ENCODE results near the gene CFAP410.

Gene CFAP410

DNA sequence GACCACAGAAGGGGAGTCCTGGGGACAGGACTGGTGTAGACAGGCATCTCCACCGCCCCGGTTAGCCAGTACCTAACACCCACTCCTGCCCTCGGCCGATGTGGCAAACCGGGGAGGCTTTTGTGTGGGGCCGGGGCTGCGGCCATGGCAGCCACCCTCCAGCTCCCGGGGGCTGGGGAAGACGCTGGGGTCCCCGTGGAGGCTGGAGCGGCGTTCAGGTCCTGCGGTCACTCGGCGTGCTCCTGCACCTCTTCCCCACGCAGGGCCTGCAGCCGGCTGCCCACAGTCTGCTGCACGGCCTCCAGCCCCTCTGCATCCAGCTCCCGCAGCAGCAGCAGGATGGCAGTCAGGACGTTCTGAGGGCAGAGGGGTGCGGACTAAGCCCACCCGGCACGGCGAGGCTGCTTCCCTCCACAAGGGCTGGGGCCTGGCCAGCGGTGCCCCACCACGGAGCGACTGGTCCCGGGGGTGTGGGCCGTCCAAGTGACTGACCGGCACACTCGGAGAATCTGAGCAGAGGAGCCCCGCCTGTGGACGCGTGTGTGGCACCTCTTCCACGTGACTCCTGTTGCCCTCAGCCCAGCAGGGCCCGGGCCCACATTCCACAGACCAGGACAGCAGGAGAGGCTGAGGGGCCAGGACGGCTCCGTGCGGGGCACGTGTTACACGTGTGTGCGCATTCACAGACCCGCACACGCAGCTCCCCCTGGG is 9.1 kb downstream of the CFAP410 start:
- DNase-seq = no peak

DNA sequence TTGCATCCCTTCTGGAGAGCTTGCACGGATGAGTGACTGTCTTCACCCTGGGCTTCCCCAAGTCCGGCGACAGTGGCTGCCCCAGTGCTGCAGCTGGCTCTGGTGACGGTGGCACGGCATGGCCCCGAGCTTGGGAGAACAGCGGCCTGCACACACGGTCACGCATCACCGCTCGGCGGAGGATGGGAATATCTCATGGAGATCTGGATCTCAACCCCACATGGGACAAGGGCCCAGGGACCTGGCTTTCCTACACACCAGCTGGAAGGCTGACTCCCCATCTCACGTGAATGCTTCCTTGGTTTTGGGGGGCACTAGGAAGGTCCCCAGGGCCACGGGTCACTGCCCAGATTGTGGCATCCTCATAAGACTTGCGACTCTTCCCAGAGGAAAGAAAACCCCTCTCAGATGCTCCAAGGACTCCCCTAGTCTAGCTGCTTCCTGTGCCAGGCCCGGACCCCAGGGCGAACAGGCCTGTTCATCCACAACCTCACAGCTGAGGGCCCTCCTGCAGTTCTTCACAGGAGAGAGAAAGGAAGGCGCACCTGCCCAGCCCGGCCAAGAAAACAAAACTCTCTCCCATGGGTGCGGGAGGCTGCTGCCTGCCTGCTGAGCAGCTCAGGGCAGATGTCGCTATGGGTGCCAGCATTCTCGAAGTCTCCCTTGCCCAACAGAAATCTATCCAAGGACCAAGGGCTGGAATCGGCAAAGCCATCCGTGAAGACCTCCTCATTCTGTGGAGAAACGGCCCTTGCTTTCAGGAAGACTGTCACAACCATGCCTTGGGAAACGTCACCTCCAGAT is 9.9 kb downstream of the CFAP410 start:
- DNase-seq = peak; percentile 64

DNA sequence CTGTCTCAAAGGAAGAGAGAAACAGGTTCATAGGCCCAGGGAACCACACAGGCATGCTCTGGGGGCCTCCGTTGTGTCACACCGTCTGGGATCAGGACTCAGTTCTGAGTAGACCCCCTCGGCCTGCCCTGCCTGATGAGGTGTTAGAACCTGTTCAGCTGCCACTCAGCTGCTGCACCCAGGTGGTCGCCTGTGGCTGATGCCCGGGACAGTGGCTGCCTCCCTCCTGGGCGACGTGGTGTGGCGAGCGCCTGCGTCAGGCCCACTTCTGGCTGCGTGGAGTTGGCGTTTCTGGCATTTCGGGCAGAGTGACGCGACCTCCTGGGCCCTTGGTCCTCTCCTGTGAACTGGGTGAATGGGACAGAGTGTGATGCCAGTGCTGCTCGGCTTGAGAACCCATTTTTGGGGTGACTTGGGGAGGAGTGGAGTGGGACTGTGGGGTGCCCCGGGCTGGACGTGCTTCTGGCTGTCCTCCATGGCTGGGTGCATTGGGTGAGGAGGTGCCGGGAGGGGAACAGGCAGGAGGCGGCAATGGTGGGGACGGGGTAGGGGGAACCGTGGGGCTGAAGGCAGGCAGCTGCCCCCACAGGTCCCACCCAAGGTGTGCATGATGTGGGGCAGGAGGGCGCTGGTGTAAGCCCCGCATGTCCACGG is 10.8 kb downstream of the CFAP410 start:
- DNase-seq = no peak

DNA sequence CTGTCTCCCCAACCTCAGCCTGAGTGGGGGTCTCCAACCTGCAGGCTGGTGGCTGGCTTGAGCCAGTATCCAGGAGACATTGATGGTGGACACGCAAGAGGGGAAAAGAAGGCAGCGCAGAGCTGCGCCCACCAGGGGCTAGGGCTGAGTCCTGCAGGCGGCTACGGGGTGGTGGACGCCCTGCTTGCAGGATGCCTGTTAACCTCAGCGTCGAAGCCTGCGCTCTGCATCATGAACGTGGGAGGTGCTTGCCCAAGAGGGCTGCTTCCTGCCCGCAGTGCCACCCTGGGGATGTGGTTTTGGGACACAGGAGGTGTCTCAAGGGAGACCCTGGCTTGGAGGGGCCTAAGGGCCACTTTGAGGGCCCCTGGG is 11.6 kb downstream of the CFAP410 start:
- DNase-seq = no peak

DNA sequence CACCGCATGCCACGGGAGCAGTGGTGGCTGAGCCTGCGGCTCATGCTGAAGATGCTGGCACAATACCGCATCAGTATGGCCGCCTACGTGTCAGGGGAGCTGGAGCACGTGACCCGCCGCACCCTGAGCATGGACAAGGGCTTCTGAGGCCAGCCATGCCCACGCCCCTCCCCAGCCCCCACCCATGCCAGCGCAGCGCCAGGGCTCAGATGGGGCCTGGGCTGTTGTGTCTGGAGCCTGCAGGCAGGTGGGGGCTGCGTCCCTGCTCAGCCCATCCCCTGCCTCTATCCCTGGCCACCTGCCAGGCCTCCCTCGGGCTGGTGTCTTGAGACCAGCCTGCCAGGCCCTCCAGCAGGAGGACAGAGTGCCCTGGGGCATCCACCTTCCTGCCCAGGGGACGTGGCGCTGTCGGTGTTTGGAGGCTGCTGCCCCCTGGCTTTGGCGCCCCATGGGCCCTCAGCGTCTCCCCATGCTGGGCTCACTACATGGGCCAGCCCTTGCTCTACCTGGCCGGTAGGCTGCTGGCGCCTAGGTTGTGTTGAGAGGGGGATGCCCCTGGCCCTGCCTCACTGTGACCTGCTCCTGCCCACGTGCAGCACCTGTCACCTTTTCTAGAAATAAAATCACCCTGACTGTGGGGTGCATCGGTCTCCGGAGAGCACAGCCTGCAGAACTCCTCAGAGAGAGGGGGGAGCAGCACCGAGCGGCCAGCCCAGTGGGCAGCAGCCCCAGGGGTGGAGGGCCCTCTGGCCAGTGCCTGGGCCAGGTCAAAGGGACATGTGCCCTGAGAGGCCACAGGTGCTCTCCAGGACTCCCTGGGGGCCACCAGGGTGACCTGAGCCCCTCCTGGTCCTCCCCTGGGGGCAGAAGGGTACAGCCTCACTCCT is 12.2 kb downstream of the CFAP410 start:
- DNase-seq = no peak

DNA sequence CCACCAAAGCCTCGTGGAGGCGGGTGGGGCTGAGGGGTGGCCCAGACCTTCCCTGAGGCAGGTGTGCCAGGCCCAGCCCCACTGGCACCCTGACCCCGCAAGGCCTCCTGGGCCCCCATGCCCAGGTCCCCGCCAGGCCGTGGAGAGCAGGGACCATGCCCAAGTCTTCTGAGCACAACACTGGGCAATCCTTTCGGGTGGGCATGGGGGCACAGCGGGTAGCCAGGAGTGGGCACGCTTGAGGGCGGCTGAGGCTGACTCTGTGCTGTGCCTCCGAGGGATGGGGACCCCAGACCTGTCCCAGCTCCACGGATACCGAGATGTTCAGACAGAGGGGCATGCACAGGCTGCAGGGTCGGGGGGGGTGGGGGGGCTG is 12.9 kb downstream of the CFAP410 start:
- DNase-seq = no peak

DNA sequence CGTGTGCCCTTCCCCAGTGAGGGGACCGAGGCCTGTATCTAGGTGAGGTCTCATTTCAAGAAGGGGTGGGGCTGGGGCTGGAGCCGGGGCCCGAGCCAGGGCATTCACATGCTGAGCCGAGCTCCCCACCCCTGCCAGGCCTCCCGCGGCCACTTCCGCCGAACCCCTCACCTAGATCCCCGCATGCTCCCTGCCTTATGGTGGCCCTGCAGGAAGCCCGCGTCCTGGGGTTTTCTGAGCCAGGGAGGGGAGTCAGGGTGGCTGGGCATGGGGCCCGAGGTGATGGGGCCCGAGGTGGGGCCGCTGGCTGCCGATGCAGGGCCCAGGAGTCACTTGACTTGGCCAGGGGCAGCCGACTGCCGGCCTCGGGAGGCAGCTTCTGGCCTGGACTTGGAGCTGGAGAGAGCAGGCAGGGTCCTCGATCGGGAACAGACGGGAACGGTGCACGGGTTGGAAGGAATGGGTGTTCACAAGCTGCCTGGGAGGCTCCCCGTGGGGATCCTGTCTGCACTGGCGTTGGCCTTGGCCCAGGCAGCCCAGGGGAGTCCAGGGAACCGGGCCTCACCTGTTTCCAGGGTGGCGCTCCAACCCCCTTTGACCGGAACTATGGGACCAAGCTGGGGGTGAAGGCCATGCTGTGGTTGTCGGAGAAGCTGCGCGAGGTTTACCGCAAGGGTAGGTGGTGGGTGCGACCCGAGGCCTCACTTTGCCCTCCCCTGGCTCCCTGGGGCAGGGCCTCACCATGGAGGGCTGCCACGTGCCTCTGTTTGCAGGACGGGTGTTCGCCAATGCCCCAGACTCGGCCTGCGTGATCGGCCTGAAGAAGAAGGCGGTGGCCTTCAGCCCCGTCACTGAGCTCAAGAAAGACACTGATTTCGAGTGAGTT is 13.6 kb downstream of the CFAP410 start:
- no peak for DNase-seq

DNA sequence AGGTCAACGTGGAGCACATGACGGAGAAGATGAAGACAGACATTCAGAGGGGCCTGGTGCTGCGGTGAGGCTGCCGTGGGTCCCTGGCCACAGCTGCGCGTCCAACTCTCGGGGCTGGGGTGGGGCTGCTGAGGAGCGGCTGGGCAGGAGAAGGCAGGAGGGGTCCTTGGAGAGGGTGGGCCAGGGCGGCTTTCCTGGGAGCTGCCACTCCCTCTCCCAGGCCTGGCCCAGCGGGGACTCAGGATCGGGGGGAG is 14.4 kb downstream of the CFAP410 start:
- no peak for DNase-seq

DNA sequence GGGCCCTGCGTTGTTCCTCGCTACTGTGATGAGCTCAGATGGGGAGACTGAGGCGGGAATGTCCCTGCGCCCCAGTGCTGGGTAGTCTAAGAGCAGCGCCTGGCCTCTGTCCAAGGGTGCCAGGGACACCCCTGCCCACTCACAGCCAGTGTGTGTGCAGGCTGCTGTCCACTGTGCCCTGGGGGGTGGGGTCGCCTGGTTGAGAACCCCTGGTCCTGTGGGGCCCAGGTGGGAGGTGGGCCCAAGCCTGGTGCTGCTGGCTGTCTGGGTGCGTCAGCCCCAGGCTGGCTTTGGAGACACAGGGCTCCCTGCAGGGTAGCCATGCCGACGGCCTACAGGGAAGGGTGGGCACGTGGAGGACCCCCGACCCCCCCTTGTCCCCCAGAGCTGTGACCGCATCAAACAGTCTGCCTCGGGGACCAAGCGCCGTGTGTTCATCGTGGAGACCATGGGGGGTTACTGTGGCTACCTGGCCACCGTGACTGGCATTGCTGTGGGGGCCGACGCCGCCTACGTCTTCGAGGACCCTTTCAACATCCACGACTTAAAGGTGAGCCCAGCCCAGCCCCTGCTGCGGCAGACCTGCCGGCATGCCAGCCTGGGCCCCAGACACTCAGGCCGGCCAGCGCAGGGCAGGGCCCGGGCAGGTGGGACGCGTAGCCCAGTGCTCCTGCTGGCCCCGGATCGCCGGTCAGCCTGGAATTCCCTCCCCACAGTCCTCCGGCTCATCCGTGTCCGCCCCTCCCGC is 14.9 kb downstream of the CFAP410 start:
- DNase-seq = no peak

DNA sequence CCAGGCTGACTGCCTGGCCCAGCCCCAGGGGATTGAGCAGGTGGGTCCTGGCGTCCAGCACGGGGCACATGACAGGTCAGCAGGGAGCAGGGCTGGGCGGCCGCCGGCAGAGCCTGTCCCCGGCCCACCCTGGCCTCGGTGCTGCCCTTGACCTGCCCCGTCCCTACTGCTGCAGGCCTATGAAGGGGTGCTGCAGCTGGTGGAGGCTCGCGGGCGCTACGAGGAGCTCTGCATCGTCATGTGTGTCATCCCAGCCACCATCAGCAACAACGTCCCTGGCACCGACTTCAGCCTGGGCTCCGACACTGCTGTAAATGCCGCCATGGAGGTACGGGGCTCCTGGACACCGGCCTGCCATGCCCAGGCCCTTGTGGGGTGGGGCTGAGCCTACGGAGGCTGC is 15.6 kb downstream of the CFAP410 start:
- no peak for DNase-seq

DNA sequence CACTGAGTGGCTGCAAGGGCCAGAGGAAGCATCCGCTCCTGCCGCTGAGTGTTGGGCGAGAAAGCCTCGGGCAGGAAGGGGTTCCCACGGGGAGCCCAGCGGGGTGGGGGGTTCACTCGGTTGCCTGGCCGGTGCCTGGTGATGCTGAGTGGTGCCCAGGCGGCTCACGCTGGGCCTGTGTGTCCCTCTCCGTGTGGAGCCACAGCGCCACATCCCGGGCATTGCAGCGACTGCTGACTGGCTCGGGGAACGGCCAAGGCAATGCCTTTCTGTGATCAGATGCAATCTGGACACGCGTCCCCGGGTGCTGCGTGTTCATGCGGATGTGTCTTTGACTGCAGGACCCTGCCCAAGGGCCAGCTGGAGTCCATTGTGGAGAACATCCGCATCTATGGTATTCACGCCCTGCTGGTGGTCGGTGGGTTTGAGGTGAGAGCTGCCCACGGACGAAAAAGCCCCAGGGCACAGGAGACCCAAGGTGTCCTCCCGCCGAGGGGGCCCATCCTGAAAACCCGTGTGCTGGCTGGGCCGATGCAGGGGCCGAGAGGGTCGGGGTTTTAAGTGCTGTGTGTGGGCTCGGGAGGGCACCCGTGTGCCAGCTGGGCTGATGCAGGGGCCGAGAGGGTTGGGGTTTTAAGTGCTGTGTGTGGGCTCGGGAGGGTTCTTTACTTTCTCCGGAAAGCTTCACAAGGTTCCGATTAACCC is 16.4 kb downstream of the CFAP410 start:
- no peak for DNase-seq

DNA sequence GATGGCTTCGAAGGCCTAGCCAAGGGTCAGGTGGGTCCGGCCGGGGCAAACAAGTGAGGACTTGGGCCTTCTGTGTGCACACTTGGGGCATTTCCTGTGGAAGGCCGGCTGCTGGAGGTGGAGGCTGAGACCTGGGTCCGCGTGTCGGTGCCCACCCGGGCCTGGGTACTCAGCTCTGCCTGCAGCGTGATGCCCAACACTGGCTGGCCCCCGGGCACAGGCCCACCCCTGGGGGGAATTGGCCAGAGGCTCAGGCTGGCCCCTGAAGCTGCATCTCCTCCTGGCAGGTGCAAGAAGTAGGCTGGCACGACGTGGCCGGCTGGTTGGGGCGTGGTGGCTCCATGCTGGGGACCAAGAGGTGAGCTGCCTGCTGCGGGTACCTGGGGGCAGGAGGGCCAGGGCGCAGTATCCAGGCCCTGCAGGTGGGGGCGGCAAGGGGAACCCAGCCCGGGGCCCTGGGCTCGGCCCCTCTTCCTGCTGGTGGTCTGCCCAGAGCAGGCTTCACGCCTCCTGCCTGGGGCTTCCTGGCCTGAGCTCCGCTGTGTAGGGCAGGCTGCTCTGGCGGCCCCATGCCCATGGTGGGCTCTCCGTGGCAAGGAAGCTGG is 17.2 kb downstream of the CFAP410 start:
- no peak for DNase-seq

DNA sequence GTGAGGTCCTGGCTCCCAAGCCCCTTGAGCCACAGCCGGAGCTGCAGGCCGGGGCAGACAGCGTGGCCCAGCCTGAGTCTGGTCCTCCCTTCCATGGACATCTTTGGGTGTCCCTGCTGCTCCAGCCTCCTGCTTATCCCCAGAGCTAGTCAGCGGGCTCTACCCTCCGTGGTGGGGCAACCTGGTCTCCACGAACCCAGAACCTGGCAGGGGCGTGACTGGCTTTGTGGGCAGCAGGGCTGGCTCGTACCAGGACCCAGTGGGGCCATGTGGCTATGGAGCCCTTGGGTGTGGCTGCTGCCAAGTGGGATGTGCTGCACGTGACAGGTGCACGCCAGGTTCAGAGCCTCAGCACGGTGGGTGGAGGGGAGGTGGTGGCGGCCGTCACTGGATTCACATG is 18.3 kb downstream of the CFAP410 start:
- DNase-seq = no peak

DNA sequence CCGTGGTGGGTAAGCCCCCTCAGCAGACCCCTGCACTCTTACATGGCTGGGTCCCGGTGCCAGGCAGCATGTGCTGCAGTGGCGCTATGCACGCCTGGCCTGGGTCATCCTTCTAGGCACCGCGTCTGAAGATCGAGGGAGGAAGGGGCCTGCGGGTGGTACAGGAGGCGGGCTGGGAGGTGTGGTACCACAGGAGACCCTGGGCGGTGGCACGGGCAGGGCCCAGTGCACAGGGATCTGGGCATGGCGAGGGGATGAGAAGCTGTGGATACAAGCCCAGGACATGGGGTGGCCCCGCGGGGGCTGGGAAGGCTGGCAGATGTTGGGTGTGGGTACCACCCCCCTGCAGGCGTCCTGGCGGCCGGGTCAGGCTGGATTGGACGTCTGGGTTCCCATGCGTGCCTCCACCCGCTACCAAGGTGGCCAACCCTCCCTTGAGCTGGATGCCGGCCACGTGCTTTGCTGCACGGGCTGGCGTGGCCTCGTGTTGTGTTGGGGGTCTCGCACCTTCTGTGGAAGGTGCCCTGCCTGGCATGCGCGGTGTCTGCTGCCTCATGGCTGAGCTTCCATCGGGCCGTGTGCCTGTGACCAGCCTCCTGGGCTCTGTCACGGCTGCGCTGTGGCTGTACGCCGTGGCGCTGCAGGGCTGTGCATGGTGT is 19.7 kb downstream of the CFAP410 start:
- no peak for DNase-seq

DNA sequence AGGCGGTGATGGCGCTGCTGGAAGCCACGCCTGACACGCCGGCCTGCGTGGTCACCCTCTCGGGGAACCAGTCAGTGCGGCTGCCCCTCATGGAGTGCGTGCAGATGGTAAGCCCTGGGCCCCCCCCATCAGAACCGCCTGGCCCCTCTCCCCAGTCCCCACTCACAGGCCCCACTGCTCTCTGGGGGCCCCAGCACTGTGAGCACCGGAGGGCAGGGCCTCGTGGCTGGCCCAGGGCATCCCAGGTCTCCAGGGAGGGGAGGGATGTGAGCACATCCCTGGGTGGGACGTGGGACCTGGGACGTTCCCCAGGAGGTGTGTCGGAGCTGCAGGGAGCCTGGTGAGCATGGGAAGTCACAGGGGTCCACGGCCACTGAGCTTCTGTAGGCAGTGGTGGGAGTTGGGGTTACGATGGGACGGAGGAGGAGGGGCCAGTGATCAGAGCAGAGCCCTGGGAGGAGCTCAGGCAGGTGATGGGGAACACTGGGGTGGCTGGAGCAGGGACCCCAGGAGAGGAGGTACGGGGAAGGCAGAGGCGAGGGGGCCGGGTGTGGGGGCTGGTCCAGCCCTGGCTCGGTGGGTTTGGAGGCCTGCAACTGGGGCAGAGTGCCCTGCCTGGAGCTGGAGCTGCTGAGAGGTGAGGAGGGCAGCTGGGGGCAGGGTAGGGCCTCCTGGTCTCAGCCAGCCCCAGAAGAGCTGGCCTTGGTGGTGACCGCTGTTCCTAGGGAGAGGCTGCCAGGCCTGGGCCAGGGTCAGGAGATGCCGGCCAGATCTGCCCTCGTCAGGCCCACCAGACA is 20.5 kb downstream of the CFAP410 start:
- no peak for DNase-seq

DNA sequence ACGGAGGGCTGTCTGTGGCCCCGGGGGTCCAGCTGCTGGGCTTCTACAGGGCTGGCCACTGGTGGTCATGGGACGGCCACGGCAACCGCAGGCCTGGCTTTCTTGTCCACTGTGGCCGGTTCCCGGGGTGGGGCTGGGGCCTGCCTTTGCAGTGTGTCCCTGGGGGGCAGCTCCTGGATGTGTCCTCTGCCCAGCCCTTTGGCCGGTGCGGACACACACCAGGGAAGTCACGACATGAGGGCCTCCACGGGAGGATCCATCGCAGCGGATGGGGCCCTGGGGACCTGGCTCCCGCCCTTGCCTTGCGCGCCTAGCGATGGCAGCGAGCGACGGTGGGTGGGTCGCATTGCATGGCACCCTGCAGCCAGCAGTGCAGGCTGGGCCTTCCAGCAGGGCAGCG is 21.3 kb downstream of the CFAP410 start:
- DNase-seq = no peak

DNA sequence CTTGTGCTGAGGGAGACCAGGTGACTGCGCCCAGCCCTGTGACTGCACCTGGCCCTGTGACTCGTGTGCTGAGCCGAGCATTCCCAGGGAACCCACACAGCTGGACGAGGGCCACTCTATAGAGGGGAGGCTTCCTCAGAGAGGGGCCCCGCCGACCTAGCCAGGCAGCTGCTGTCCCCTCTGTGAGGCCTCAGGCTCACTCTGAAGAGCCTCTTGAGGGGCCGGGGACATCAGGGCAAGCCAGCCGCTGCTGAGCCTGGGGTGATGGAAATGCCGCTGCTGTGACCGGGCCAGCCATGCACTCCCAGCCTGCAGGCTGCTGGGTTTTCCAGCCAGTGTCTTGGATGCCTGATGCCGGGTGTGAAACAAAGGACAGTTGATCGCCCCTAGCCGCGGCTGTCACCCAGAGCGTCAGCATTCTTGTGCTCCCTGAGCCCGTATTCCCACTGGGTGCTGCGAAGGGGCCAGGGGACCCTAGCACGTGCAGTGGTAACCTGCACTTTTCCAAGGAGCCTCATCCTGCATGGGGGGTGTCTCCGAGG is 21.9 kb downstream of the CFAP410 start:
- DNase-seq = no peak

DNA sequence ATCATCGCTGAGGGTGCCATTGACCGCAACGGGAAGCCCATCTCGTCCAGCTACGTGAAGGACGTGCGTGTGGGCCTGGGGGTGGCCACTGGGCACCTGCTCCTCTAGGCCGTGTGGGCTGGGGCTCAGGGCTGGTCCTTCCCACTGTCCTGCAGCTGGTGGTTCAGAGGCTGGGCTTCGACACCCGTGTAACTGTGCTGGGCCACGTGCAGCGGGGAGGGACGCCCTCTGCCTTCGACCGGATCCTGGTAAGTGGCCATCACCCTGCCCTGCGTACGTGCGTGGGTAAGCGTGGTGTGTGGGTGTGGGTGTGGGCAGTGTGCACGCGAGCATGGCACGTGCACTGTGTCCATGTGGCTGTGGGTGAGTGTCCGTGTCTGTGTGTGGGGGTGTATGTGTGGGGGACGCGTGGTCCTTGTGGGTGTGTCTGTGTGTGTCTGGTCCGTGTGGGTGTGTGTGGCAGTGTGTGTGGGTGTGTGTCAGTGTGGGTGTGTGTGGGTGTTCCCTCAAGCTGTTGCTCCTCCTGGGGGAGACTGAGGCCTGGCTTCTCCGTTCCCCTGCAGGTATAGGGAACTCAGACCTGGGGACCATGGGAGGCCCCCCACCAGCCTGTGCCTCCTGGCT is 22.8 kb downstream of the CFAP410 start:
- DNase-seq = no peak

Data from DMS79 treated with DMSO at 0.1 percent for 48 hours (cell line).